GM12801 (cell line): ENCODE measurements around the gene NGB.

Source experiments
- TF ChIP-seq, protein P1 (sequence below): IDR thresholded peaks from one replicate; pipeline ENCODE4 v1.5.1; 2011; ENCODE audit warnings: control low read depth; ENCODE audit not compliant: insufficient read length; ENCODE audit errors: extremely low read depth

NGB gene

DNA sequence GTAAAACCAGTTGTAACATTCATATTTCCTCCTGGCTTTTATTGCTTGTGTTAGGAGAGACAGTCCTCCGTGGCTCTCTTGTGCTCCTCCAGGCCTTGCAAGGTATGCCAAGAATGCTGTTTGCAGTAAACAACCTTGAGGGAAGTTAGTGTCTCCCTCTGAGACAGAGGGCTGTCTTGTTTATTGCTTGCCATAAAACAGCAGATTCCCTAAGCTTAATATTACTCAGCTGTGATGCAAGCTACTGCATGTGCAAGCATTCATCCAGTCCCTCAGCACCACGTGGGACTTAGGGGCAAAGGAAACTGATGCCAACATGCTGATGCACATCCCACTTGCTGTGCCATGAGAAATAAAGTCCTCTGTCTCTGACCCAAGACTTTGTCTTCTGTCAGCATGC is 43.0 kb upstream of the NGB start:
- TF ChIP-seq, protein P1, sequence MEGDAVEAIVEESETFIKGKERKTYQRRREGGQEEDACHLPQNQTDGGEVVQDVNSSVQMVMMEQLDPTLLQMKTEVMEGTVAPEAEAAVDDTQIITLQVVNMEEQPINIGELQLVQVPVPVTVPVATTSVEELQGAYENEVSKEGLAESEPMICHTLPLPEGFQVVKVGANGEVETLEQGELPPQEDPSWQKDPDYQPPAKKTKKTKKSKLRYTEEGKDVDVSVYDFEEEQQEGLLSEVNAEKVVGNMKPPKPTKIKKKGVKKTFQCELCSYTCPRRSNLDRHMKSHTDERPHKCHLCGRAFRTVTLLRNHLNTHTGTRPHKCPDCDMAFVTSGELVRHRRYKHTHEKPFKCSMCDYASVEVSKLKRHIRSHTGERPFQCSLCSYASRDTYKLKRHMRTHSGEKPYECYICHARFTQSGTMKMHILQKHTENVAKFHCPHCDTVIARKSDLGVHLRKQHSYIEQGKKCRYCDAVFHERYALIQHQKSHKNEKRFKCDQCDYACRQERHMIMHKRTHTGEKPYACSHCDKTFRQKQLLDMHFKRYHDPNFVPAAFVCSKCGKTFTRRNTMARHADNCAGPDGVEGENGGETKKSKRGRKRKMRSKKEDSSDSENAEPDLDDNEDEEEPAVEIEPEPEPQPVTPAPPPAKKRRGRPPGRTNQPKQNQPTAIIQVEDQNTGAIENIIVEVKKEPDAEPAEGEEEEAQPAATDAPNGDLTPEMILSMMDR, result no peak

DNA sequence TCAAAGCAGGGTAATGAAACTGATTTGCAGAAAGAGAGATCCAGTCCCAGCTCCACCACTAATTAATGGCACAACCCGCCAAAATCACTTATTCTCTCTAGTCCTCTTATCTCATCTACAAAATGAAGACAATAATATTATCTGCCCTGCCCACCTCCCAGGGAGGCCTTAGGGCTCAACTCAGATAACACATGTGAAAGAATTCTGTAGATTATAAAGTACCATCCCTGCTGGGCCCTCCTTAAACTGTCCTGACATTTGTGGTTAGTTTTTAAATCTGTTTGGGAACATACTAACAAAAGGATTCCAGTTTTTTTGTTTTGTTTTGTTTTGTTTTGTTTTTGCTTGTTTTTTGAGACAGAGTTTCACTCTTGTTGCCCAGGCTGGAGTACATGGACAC is 42.4 kb upstream of the NGB start:
- TF ChIP-seq, protein P1, result no peak

DNA sequence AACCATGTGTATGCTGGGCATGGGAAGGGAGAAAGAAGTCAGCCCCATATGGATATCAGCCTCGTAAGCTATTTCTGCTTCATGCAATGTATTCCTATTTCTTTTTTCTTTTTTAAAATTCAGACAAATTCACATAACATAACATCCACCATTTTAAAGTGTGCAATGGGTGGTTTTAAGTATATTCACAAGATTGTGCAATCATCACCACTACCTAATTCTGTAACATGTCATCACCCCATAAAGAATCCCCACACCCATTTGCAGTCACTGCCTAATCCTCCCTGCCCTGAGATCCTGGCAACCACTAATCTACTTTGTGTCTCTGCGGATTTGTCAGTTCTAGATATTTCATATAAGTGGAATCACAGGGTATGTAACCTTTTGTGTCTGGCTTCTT is 40.2 kb upstream of the NGB start:
- TF ChIP-seq, protein P1, result no peak

DNA sequence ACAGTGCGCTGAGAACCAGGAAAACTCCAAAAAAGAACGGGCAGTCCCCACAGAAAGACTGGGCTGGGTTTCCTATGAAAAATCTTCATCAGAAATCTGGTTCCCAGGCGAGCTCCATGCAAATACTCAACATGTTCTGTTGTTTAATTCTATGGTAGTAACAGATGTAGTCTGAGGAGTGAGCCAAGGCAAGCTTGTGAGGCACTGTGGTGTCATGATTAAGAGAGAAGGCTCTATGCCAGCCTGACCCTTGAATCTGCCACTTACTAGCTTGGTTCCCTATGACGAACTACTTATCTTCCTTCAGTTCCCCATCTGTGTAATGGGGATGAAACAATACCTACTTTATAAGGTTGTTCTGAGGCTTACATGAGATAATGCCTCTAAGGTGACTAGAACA is 39.0 kb upstream of the NGB start:
- TF ChIP-seq, protein P1, result no peak

DNA sequence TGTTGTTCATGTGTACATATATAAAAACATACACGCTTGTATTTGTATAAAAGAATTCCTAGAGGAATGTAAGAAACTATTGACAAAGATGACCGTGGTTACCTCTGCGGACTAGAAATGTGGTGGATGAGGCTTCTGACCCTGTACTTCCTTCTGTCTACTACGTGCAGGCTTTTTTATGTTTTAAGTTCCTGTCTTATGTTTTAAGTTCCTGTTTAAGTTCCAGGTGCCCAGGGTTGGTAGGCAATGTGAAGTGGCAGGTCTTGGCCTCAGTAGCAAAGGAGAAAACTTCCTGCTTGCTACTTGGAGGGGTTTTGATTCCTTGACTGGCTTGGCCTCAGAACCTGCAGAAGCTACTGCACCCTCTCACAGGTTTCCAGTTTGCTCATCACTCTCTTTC is 38.1 kb upstream of the NGB start:
- TF ChIP-seq, protein P1, result no peak

DNA sequence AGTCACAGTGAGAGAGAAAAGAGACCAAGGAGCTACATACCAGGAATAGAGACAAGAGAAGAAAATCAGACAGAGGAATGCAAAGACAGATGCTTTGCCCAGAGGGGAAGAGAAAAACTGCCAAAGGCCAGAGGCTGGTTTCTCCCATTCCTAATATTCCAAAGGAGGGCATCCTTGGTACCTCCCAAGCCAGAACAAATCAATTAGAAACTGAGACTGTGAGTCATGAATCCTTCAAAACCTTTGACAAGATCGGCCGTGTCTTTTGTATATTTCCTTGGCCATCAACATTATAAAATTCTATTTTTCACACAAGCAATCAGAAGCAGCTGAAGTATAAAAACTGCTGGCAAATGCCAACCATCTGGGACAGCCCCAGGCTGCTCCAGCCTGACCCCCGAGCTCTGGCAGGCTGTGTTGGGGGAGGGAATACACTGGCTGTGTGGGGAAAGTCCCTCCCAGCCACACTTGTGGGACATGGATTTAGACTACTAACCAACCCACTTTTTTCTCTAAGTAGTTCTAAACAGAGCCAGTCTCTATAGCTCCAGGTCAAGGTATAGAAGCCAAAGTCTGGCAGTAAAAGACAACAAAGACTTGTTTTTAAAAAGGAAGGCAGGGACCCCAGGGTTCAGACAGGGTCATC is 36.0 kb upstream of the NGB start:
- TF ChIP-seq, protein P1, result no peak

DNA sequence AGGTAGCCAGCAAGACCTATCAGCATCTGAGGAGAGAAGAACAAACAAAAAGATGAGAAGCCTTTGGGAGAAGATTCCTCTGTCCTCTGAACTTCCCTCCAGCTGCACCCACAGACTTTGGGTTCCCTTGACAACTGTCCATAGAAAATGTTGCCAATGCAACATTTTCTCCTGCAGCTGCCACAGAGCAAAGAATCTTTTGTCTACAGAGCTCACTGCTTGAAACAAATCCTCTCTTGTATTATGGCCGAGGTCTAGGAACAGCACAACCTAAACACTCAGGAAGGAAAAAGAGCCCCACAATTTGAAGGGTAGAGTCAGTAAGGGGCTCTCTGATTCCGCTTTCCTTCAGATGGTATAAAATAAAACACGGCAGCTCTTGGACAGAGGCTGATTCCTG is 35.4 kb upstream of the NGB start:
- TF ChIP-seq, protein P1, result no peak
